Prostate gland (tissue), 2 donors: ENCODE measurements around the gene RBBP8. TPM values are rescaled to one million over a fixed set of nuclear protein-coding genes. Genes with fewer than 3 reads are reported as not detected.
"Not testable (repeated sequence)": the region's sequence is repeated elsewhere in the genome, so short reads cannot be mapped to it uniquely, and the experiment has no call there.

Experiments used
- DNase-seq: peaks from one replicate; pipeline ENCODE4 v3.0.0-alpha.2; 2019; ENCODE audit warnings: low spot score
- H3K27ac ChIP-seq, 2 donors: fragments of 200-600 bp; sonication (generic); 2 replicates each; pipeline ENCODE4 v1.5.1; 2017 to 2019
- H3K27me3 ChIP-seq: fragments of 200-600 bp; sonication (generic); replicated peaks from 2 replicates; pipeline ENCODE4 v1.5.1; 2019; ENCODE audit not compliant: insufficient read depth
- H3K36me3 ChIP-seq, 2 donors: fragments of 200-600 bp; sonication (generic); 1 replicate in 1 of 2; 2 replicates in 1 of 2; pipeline versions ENCODE4 v1.5.1 to v1.8.1; 2017 to 2019
- H3K4me1 ChIP-seq: fragments of 200-600 bp; sonication (generic); replicated peaks from 2 replicates; pipeline ENCODE4 v1.5.1; 2019
- H3K4me3 ChIP-seq, 2 donors: fragments of 200-600 bp; sonication (generic); 2 replicates each; pipeline ENCODE4 v1.5.1; 2017 to 2019
- H3K9me3 ChIP-seq: fragments of 200-600 bp; sonication (generic); 2 replicates; pipeline ENCODE4 v1.5.1; 2017
- CTCF ChIP-seq, 4 experiments: fragments of 200-600 bp in 2 of 4; fragments of 450-650 bp in 2 of 4; sonication (generic) in 2 of 4; IDR thresholded peaks; 1 replicate in 3 of 4; 2 replicates in 1 of 4; pipeline ENCODE4 v1.5.1; 2016 to 2019; ENCODE audit warnings: antibody characterized with exemption in 4 of 4, mild to moderate bottlenecking in 2 of 4, moderate library complexity in 2 of 4
- POLR2A ChIP-seq: fragments of 450-650 bp; IDR thresholded peaks from one replicate; pipeline ENCODE4 v1.6.1; 2016; ENCODE audit warnings: antibody characterized with exemption, mild to moderate bottlenecking
- POLR2AphosphoS5 ChIP-seq: sonication (generic); formaldehyde crosslinking; IDR thresholded peaks from one replicate; pipeline ENCODE4 v1.6.1; 2017; ENCODE audit warnings: antibody characterized with exemption
- WGBS: methylation state at CpG from one replicate; pipeline ENCODE4 v1.1.5; 2018; 5-methylcytosine and 5-hydroxymethylcytosine counted together
- intact Hi-C: fragments of 100-400 bp; cut with DNase I; formaldehyde crosslinking; loops from one replicate; pipeline ENCODE4 v1.14.2; 2022
- total RNA-seq, 2 donors: library from RNA; depleted of rRNA; stranded (reverse); fragments of >200 nt; gene quantifications; one replicate each; pipeline ENCODE4 v1.1.0, GENCODE V29; 2016

The RBBP8 gene
- total RNA-seq, 2 donors from 2014 or later, result 31.8 to 44.6 TPM

DNA sequence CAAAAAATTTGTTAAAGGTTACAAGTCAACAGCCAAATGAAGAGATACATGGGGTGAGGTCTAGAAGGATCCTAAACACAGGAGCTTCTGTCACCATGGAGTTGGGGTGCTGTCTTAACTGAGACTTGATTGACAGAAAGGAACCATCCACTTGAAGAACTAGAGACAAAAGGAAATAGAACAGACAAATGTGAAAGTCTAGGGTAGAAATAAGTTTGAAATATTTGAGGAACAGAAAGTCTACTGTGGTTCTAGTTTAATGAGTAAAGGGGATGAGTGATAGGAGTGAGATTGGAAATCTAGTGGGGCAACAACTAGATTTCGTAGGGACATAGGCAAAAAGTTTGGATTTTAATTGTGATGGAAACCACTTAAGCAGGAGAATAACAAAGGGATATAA is 18.7 kb downstream of the RBBP8 start:
- Histone ChIP-seq H3K9me3 (no peaks in the 10 kb centered on the region), H3K27me3 (no peaks in the 10 kb centered on the region), H3K27ac (no peak overlapping the region), H3K4me3 (no peak overlapping the region), H3K36me3 (no peaks in the 10 kb centered on the region), H3K4me1 (no peaks in the 10 kb centered on the region)
- TF ChIP-seq CTCF (IDR thresholded peaks at IDR 0.05), result no peak
- TF ChIP-seq POLR2A, result no peak
- no peak for TF ChIP-seq POLR2AphosphoS5
- WGBS, result 94% methylated on average over 1 of the region's 1 CpG
- intact Hi-C loops, result no loop called here
- DNase-seq, result no peak

- Histone ChIP-seq H3K9me3 (no peaks in the 10 kb centered on the region), H3K27me3 (no peaks in the 10 kb centered on the region), H3K36me3 (no peaks in the 10 kb centered on the region), H3K27ac (no peak overlapping the region), H3K4me3 (no peak overlapping the region), H3K4me1 (no peaks in the 10 kb centered on the region)
- DNase-seq, result no peak
- TF ChIP-seq CTCF (IDR thresholded peaks at IDR 0.05), result no peak
- no peak for TF ChIP-seq POLR2AphosphoS5
- whole genome bisulfite sequencing, result 92% methylated on average over 3 of the region's 3 CpGs
- intact Hi-C loops, result no loop called here
These were observed 19.4 kb downstream of the RBBP8 start for GRCh38 chr18:22952525-22952924.

DNA sequence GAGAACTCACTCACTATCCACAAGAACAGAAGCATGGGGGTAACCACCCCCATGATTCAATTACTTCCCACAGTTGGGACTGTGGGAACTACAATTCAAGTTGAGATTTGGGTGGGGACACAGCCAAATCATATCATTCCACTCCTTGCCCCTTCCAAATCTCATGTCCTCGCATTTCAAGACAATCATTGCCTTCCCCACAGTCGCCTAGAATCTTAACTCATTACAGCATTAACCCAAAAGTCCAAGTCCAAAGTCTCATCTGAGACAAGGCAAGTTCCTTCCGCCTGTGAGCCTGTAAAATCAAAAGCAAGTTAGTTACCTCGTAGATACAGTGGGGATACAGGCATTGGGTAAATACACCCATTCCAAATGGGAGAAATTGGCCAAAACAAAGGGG is 20.9 kb downstream of the RBBP8 start:
- H3K36me3 ChIP-seq, H3K4me1 ChIP-seq, H3K27me3 ChIP-seq, DNase-seq, H3K9me3 ChIP-seq, H3K27ac ChIP-seq, H3K4me3 ChIP-seq, intact Hi-C loops: not testable (repeated sequence)
- 100% methylated on average over 4 of the region's 4 CpGs for WGBS

DNA sequence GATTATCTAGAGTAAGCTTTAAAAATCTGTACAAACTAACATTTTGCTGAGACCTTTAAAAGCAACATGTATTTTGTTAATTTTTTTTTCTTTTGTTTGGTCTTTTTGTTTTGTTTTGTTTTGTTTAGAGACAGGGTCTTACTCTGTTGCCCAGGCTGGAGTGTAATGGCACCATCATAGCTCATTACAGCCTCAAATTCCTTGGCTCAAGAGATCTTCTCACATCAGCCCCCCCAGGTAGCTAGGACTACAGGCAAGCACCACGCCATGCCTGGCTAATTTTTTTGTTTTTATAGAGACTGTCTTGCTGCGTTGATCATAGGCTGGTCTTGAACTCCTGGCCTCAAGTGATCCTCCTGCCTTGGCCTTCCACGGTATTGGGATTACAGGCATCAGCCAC is 23.1 kb downstream of the RBBP8 start:
- no peaks in the 10 kb centered on the region for H3K27me3 ChIP-seq
- H3K4me1 ChIP-seq, result no peaks in the 10 kb centered on the region
- 89% methylated on average over 3 of the region's 3 CpGs for WGBS
- H3K9me3 ChIP-seq, result no peaks in the 10 kb centered on the region
- no peaks in the 10 kb centered on the region for H3K36me3 ChIP-seq
- H3K4me3 ChIP-seq, result no peak overlapping the region
- no peak for DNase-seq
- TF ChIP-seq POLR2AphosphoS5 (no peak), POLR2A (no peak), CTCF (IDR thresholded peaks at IDR 0.05) (no peak)
- H3K27ac ChIP-seq, result no peak overlapping the region
- intact Hi-C loops, result no loop called here

GRCh38 chr18:22961156-22961555 is 28.0 kb downstream of the RBBP8 start:
- no peak for DNase-seq
- Histone ChIP-seq H3K4me1 (no peaks in the 10 kb centered on the region), H3K27ac (no peak overlapping the region), H3K36me3 (no peaks in the 10 kb centered on the region), H3K4me3 (no peak overlapping the region), H3K9me3 (no peaks in the 10 kb centered on the region), H3K27me3 (no peaks in the 10 kb centered on the region)
- TF ChIP-seq POLR2AphosphoS5 (no peak), POLR2A (no peak), CTCF (IDR thresholded peaks at IDR 0.05) (no peak)
- WGBS, result 100% methylated on average over 1 of the region's 1 CpG
- intact Hi-C loops, result no loop called here

DNA sequence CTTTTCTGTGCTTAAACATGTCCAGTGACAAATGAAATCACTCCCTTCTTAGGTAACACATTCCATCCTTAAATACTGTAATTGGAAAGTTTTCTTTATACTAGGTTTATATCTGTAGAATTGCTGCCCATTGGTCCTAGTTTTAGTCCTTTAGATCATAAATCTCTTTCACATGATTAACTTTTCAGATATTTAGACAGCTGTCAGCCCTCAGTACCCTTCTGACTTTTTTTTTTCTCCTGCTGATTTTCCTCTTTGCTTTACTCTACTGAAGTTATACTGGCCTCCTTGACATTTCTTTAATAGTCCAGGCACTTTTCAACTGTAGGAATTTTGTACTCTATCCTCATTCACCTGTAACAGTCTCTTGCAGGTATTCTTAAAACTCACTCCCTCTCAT is 28.9 kb downstream of the RBBP8 start:
- no peak for DNase-seq
- Histone ChIP-seq H3K27me3 (no peaks in the 10 kb centered on the region), H3K4me3 (no peak overlapping the region), H3K36me3 (no peaks in the 10 kb centered on the region), H3K27ac (no peak overlapping the region), H3K4me1 (no peaks in the 10 kb centered on the region), H3K9me3 (no peaks in the 10 kb centered on the region)
- TF ChIP-seq CTCF (IDR thresholded peaks at IDR 0.05), result no peak
- TF ChIP-seq POLR2A, result no peak
- intact Hi-C loops, result no loop called here
